ENCODE data around the gene JMJD1C.

DNA sequence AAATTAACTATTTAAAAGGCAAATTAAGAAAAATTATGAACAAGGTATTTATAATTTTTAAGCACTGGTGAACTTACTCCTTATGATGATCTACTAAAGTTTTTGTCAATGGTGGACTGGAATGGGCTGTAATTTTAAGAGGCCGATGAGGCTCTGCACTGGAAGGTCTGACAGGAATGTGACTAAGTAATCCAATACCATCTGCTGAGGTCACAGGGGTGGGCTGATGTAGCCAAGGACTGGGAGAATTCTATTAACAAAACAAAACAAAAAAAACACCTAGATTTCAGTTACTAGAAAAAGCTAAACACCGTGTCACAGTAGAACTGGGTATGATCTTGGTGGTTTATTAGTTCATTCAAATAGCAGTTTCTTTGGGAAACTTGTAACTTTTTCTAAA, 256.8 kb downstream of the JMJD1C start:
- TF ChIP-seq CTCF (conservative IDR thresholded peaks at IDR 0.05), result no peak
- TF ChIP-seq ZFX (IDR thresholded peaks at IDR 0.05), result no peak

All from C4-2B (cell line).